ENCODE results near the gene FERMT2. TPM values are rescaled to one million over a fixed set of nuclear protein-coding genes. Genes with fewer than 3 reads are reported as not detected.

FERMT2 gene
- total RNA-seq, 4 donors from 2014 or later, result 364 to 398 (median 388) TPM

- no peak for ATAC-seq
- H3K36me3 ChIP-seq, result peaks cover 8 to 69% of the 10 kb centered on the region in 2 donors
Observed at GRCh38 chr14:52862632-52863333, 88.1 kb downstream of the FERMT2 start.

DNA sequence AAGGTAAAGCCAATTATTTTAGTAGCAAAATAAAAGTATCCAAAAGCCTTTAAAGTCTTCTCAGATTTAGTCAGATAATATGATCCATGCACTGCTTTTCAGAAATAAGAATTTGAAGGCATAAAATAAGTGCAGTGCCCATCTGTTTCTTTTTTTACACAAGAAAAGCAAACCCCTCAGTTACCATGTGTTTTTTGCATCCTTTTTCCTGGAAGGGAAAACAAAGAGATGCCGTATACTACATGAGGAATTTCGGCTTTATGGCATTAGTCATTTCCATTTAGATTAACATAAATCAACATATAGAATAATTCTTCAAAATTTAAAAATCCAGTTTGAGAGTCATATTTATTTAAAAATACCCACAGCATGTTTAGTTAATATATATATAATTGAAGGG lies 89.4 kb downstream of the FERMT2 start:
- H3K4me3 ChIP-seq, result no peak overlapping the region
- H3K27ac ChIP-seq, result peak overlapping the region in 1 of 4 donors; percentile 67
- TF ChIP-seq EP300 (IDR thresholded peaks at IDR 0.05), result no peak
- TF ChIP-seq, protein P1, sequence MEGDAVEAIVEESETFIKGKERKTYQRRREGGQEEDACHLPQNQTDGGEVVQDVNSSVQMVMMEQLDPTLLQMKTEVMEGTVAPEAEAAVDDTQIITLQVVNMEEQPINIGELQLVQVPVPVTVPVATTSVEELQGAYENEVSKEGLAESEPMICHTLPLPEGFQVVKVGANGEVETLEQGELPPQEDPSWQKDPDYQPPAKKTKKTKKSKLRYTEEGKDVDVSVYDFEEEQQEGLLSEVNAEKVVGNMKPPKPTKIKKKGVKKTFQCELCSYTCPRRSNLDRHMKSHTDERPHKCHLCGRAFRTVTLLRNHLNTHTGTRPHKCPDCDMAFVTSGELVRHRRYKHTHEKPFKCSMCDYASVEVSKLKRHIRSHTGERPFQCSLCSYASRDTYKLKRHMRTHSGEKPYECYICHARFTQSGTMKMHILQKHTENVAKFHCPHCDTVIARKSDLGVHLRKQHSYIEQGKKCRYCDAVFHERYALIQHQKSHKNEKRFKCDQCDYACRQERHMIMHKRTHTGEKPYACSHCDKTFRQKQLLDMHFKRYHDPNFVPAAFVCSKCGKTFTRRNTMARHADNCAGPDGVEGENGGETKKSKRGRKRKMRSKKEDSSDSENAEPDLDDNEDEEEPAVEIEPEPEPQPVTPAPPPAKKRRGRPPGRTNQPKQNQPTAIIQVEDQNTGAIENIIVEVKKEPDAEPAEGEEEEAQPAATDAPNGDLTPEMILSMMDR (IDR thresholded peaks at IDR 0.05), result no peak
- TF ChIP-seq POLR2AphosphoS5 (IDR thresholded peaks at IDR 0.05), result no peak
- no peak for TF ChIP-seq POLR2A (IDR thresholded peaks at IDR 0.05)
- peaks cover 8 to 76% of the 10 kb centered on the region in 2 donors for H3K36me3 ChIP-seq
- ATAC-seq, result no peak
- 68 to 81% methylated on average over 2 of the region's 2 CpGs for WGBS, 2 donors (ENCODE audit: low coverage in 1 of 2)
- peaks cover 0 to 76% (median 8%) of the 10 kb centered on the region in 3 donors for H3K4me1 ChIP-seq
- H3K9me3 ChIP-seq, result no peaks in the 10 kb centered on the region
- H3K27me3 ChIP-seq, result no peaks in the 10 kb centered on the region

More at GRCh38 chr14:52862632-52863333, 88.1 kb downstream of the FERMT2 start:
- Histone ChIP-seq H3K4me1 (peaks cover 0 to 89% (median 13%) of the 10 kb centered on the region in 3 donors), H3K27me3 (no peaks in the 10 kb centered on the region), H3K9me3 (no peaks in the 10 kb centered on the region), H3K27ac (peak overlapping the region; percentile 53 to 67 (median 65)), H3K4me3 (no peak overlapping the region)
- TF ChIP-seq POLR2A (IDR thresholded peaks at IDR 0.05), result no peak
- TF ChIP-seq, protein P1 (IDR thresholded peaks at IDR 0.05), result no peak
- TF ChIP-seq POLR2AphosphoS5 (IDR thresholded peaks at IDR 0.05), result peak; percentile 22
- no peak for TF ChIP-seq EP300 (IDR thresholded peaks at IDR 0.05)
- WGBS, 2 donors (ENCODE audit: low coverage in 1 of 2), result 24 to 40% methylated on average over 4 of the region's 4 CpGs

- no peak for ATAC-seq
- no peak overlapping the region for H3K4me3 ChIP-seq
- peaks cover 0 to 71% (median 7%) of the 10 kb centered on the region in 3 donors for H3K4me1 ChIP-seq
- peaks cover 8 to 76% of the 10 kb centered on the region in 2 donors for H3K36me3 ChIP-seq
- H3K27ac ChIP-seq, result no peak overlapping the region
- TF ChIP-seq, protein P1 (IDR thresholded peaks at IDR 0.05), result no peak
- TF ChIP-seq POLR2A (IDR thresholded peaks at IDR 0.05), result no peak
- no peak for TF ChIP-seq EP300 (IDR thresholded peaks at IDR 0.05)
- TF ChIP-seq POLR2AphosphoS5 (IDR thresholded peaks at IDR 0.05), result no peak
- WGBS, 2 donors (ENCODE audit: low coverage in 1 of 2), result 67 to 72% methylated on average over 1 to 3 of the region's 3 CpGs
- no peaks in the 10 kb centered on the region for H3K9me3 ChIP-seq
- H3K27me3 ChIP-seq, result no peaks in the 10 kb centered on the region
Observed at GRCh38 chr14:52860910-52861309, 89.9 kb downstream of the FERMT2 start.

GRCh38 chr14:52860209-52860608 lies 90.6 kb downstream of the FERMT2 start:
- Histone ChIP-seq H3K27me3 (no peaks in the 10 kb centered on the region), H3K4me1 (peaks cover 0 to 64% (median 7%) of the 10 kb centered on the region in 3 donors), H3K27ac (no peak overlapping the region), H3K9me3 (no peaks in the 10 kb centered on the region), H3K36me3 (peaks cover 8 to 79% of the 10 kb centered on the region in 2 donors), H3K4me3 (no peak overlapping the region)
- TF ChIP-seq POLR2A (IDR thresholded peaks at IDR 0.05) (no peak), EP300 (IDR thresholded peaks at IDR 0.05) (no peak), POLR2AphosphoS5 (IDR thresholded peaks at IDR 0.05) (no peak)
- TF ChIP-seq, protein P1 (IDR thresholded peaks at IDR 0.05), result no peak
- no peak for ATAC-seq
- 55 to 79% methylated on average over 3 of the region's 3 CpGs for WGBS, 2 donors (ENCODE audit: low coverage in 1 of 2)

DNA sequence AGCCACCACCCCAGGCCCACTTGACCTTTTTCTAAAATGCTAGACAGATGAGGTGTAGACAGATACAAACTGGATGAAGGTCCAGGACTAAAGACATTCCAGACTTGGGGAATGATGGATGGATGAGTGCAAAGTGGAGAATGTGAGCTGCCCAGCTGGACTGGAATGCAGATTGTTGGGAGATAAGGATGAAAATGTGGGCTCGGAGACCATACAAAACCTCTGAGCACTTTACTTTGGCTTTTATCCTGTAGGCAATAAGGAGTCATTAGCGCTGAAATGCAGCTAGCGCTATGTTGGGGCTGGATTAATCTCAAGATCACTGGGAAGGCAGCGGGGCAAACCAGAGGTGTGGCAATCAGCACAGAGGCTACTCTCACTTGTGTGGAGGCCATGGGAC lies 94.7 kb downstream of the FERMT2 start:
- no peaks in the 10 kb centered on the region for H3K27me3 ChIP-seq
- peaks cover 0 to 25% (median 3%) of the 10 kb centered on the region in 3 donors for H3K4me1 ChIP-seq
- ATAC-seq, result no peak
- H3K9me3 ChIP-seq, result no peaks in the 10 kb centered on the region
- H3K4me3 ChIP-seq, result no peak overlapping the region
- no peak overlapping the region for H3K27ac ChIP-seq
- H3K36me3 ChIP-seq, result peaks cover 5 to 52% of the 10 kb centered on the region in 2 donors
- WGBS, 2 donors (ENCODE audit: low coverage in 1 of 2), result 86 to 95% methylated on average over 1 to 4 of the region's 4 CpGs
- TF ChIP-seq, protein P1 (IDR thresholded peaks at IDR 0.05), result no peak
- TF ChIP-seq EP300 (IDR thresholded peaks at IDR 0.05), result no peak
- no peak for TF ChIP-seq POLR2A (IDR thresholded peaks at IDR 0.05)
- no peak for TF ChIP-seq POLR2AphosphoS5 (IDR thresholded peaks at IDR 0.05)
